HCT116 (cell line): ENCODE measurements around the gene DDB1. TPM values are rescaled to one million over a fixed set of nuclear protein-coding genes. Genes with fewer than 3 reads are reported as not detected.

Experiments used
- ATAC-seq: fragments of 200-7000 bp; cut with Tn5 transposase; 2 replicates; pipeline ENCODE4 v1.9.1; 2020; ENCODE audit warnings: mild to moderate bottlenecking, moderate library complexity
- BruUV-seq: library from RNA; stranded (reverse); fragments of 400-500 nt; replicated peaks from 2 replicates; lab custom pipeline; 2021; lab: Mats Ljungman, UMichigan
- CTCF ChIA-PET: fragments of 300-600 bp; sonication (Branson Sonifier 250); formaldehyde crosslinking; loops from one replicate; lab custom pipeline; 2021; ENCODE audit warnings: antibody characterized with exemption; lab: Charles Lee
- POLR2A ChIA-PET: fragments of 300-600, 350-600 bp; sonication (Branson Sonifier 250); formaldehyde crosslinking; loops from one replicate; lab custom pipeline; 2021; ENCODE audit warnings: antibody characterized with exemption; lab: Charles Lee
- RAD21 ChIA-PET, 2 experiments: fragments of 300-600 bp; sonication (Branson Sonifier 250); formaldehyde crosslinking; loops; one replicate each; lab custom pipeline; 2023; ENCODE audit warnings: low total read pairs in 2 of 2; ENCODE audit not compliant: uncharacterized antibody in 2 of 2, unreplicated experiment in 2 of 2, low non-redundant PET in 1 of 2; lab: Charles Lee
- DNase-seq: peaks from one replicate; pipeline ENCODE4 v3.0.0-alpha.2; 2010; ENCODE audit warnings: low read depth, low spot score
- H2AFZ ChIP-seq: fragments of 200-600 bp; shearing (Covaris generic), sonication (generic); 2 replicates; pipeline ENCODE4 v1.6.1; 2017; ENCODE audit warnings: low read depth, mixed run types, mixed read lengths, antibody characterized with exemption, low read length; ENCODE audit not compliant: poor library complexity, severe bottlenecking
- H3K27ac ChIP-seq: 2 replicates; pipeline ENCODE4 v1.5.1; 2012; ENCODE audit warnings: low read depth, low read length
- H3K27me3 ChIP-seq: fragments of 200-600 bp; sonication (generic); 2 replicates; pipeline ENCODE4 v1.6.1; 2016; ENCODE audit warnings: mixed run types, low read length, mixed read lengths; ENCODE audit not compliant: insufficient read depth
- H3K36me3 ChIP-seq, 2 experiments: fragments of 200-500 bp in 1 of 2; fragments of 200-600 bp in 1 of 2; sonication (Bioruptor generic) in 1 of 2; sonication (generic) in 1 of 2; 2 replicates each; pipeline versions ENCODE4 v1.5.1 to v1.6.1; 2014 to 2016; ENCODE audit warnings: low read length in 2 of 2, inconsistent platforms in 1 of 2, mixed read lengths in 1 of 2, mixed run types in 1 of 2; ENCODE audit not compliant: insufficient read depth in 2 of 2, control insufficient read depth in 1 of 2
- H3K4me1 ChIP-seq, 2 experiments: fragments of 200-600 bp in 1 of 2; sonication (generic) in 1 of 2; 2 replicates each; pipeline versions ENCODE4 v1.5.1 to v1.6.1; 2012 to 2017; ENCODE audit warnings: low read length in 2 of 2, inconsistent platforms in 1 of 2, mild to moderate bottlenecking in 1 of 2, mixed read lengths in 1 of 2, mixed run types in 1 of 2, moderate library complexity in 1 of 2; ENCODE audit not compliant: insufficient read depth in 2 of 2, control insufficient read depth in 1 of 2
- H3K4me2 ChIP-seq: fragments of 200-600 bp; sonication (generic); 2 replicates; pipeline ENCODE4 v1.6.1; 2017; ENCODE audit warnings: mixed run types, low read length, mixed read lengths
- H3K4me3 ChIP-seq, 2 experiments: fragments of 200-600 bp in 1 of 2; sonication (generic) in 1 of 2; replicated peaks in 1 of 2; 2 replicates each; pipeline ENCODE4 v1.5.1; 2011 to 2016; ENCODE audit warnings: low read length in 2 of 2, control low read depth in 1 of 2, low read depth in 1 of 2, mild to moderate bottlenecking in 1 of 2, mixed read lengths in 1 of 2, mixed run types in 1 of 2
- H3K79me2 ChIP-seq: fragments of 200-600 bp; sonication (generic); 2 replicates; pipeline ENCODE4 v1.6.1; 2017; ENCODE audit warnings: mild to moderate bottlenecking, mixed run types, low read length, moderate library complexity, mixed read lengths; ENCODE audit not compliant: insufficient read depth
- H3K9ac ChIP-seq: fragments of 200-600 bp; sonication (generic); 2 replicates; pipeline ENCODE4 v1.6.1; 2016; ENCODE audit warnings: low read length, mixed read lengths
- H3K9me2 ChIP-seq: fragments of 200-600 bp; sonication (generic), shearing (Covaris generic); 2 replicates; pipeline ENCODE4 v1.6.1; 2017; ENCODE audit warnings: mixed run types, mild to moderate bottlenecking, moderate library complexity; ENCODE audit not compliant: insufficient read depth
- H3K9me3 ChIP-seq, 2 experiments: fragments of 200-500 bp in 1 of 2; fragments of 200-600 bp in 1 of 2; sonication (Bioruptor generic) in 1 of 2; sonication (generic) in 1 of 2; 2 replicates each; pipeline ENCODE4 v1.6.1; 2014 to 2017; ENCODE audit warnings: low read length in 2 of 2, mixed read lengths in 2 of 2, inconsistent platforms in 1 of 2, low read depth in 1 of 2, mild to moderate bottlenecking in 1 of 2, mixed run types in 1 of 2, moderate library complexity in 1 of 2; ENCODE audit not compliant: control insufficient read depth in 1 of 2, insufficient read depth in 1 of 2
- H4K20me1 ChIP-seq: fragments of 200-600 bp; sonication (generic), shearing (Covaris generic); 2 replicates; pipeline ENCODE4 v1.6.1; 2017; ENCODE audit warnings: mixed run types, mild to moderate bottlenecking, moderate library complexity; ENCODE audit not compliant: insufficient read depth
- CBX3 ChIP-seq: IDR thresholded peaks from 2 replicates; pipeline ENCODE4 v1.6.1; 2012; ENCODE audit warnings: low read depth
- ELF1 ChIP-seq: IDR thresholded peaks from 2 replicates; pipeline ENCODE4 v1.6.1; 2012; ENCODE audit warnings: low read depth, borderline replicate concordance
- EZH2 ChIP-seq: fragments of 200-600 bp; sonication (generic); IDR thresholded peaks from 2 replicates; pipeline ENCODE4 v1.6.1; 2017; ENCODE audit warnings: antibody characterized with exemption, mixed run types
- FOSL1 ChIP-seq: IDR thresholded peaks from 2 replicates; pipeline ENCODE4 v1.6.1; 2012; ENCODE audit warnings: low read depth
- JUND ChIP-seq: IDR thresholded peaks from 2 replicates; pipeline ENCODE4 v1.6.1; 2012
- MAX ChIP-seq: IDR thresholded peaks from 2 replicates; pipeline ENCODE4 v1.6.1; 2012
- POLR2A ChIP-seq: IDR thresholded peaks from 2 replicates; pipeline ENCODE4 v1.7.0; 2011; ENCODE audit warnings: borderline replicate concordance; ENCODE audit not compliant: insufficient read depth, insufficient read length; ENCODE audit errors: extremely low read depth
- POLR2AphosphoS5 ChIP-seq: IDR thresholded peaks from 2 replicates; pipeline ENCODE4 v1.6.1; 2011; ENCODE audit warnings: mild to moderate bottlenecking, low read depth, low read length, moderate library complexity
- RAD21 ChIP-seq: IDR thresholded peaks from 2 replicates; pipeline ENCODE4 v1.6.1; 2012; ENCODE audit warnings: low read depth, mild to moderate bottlenecking
- REST ChIP-seq: IDR thresholded peaks from 2 replicates; pipeline ENCODE4 v1.6.1; 2012; ENCODE audit warnings: low read depth
- SIN3A ChIP-seq: IDR thresholded peaks from 2 replicates; pipeline ENCODE4 v1.6.1; 2012; ENCODE audit warnings: low read depth
- SP1 ChIP-seq: IDR thresholded peaks from 2 replicates; pipeline ENCODE4 v1.6.1; 2012; ENCODE audit warnings: low read depth
- SRF ChIP-seq: IDR thresholded peaks from 2 replicates; pipeline ENCODE4 v1.6.1; 2012; ENCODE audit warnings: low read depth
- YY1 ChIP-seq: IDR thresholded peaks from 2 replicates; pipeline ENCODE4 v1.6.1; 2011; ENCODE audit warnings: low read length, low read depth, moderate library complexity, mild to moderate bottlenecking; ENCODE audit not compliant: insufficient replicate concordance; ENCODE audit errors: extremely low read depth
- ZBTB33 ChIP-seq: IDR thresholded peaks from 2 replicates; pipeline ENCODE4 v1.6.1; 2011; ENCODE audit warnings: mild to moderate bottlenecking, low read length, moderate library complexity; ENCODE audit not compliant: insufficient replicate concordance; ENCODE audit errors: extremely low read depth
- ZFX ChIP-seq: fragments of 450-650 bp; IDR thresholded peaks from 2 replicates; pipeline ENCODE4 v1.6.1; 2017
- ZNF274 ChIP-seq: fragments of 200-500 bp; sonication (Bioruptor generic); IDR thresholded peaks from 2 replicates; pipeline ENCODE4 v1.6.1; 2014; ENCODE audit warnings: mild to moderate bottlenecking, low read depth, low read length, inconsistent platforms
- intact Hi-C: fragments of 100-400 bp; cut with micrococcal nuclease; formaldehyde crosslinking; loops from 2 replicates; pipeline ENCODE4 v1.10.0; 2022
- total RNA-seq: library from RNA; stranded (reverse); gene quantifications from one replicate; pipeline ENCODE4 v1.2.1, GENCODE V29; 2021; ENCODE audit not compliant: unreplicated experiment
- TF ChIP-seq, protein P1 (sequence below), 3 experiments: fragments of 200-600 bp in 1 of 3; sonication (generic) in 1 of 3; IDR thresholded peaks in 2 of 3; conservative IDR thresholded peaks in 1 of 3; 2 replicates each; pipeline ENCODE4 v1.5.1; 2012 to 2017; ENCODE audit warnings: low read depth in 2 of 3, low read length in 2 of 3, antibody characterized with exemption in 1 of 3, borderline replicate concordance in 1 of 3, control low read depth in 1 of 3, mild to moderate bottlenecking in 1 of 3, mixed read lengths in 1 of 3, mixed run types in 1 of 3, moderate library complexity in 1 of 3; ENCODE audit not compliant: insufficient read depth in 1 of 3
- TF ChIP-seq, protein P2 (sequence below): IDR thresholded peaks from 2 replicates; pipeline ENCODE4 v1.6.1; 2012

Gene DDB1
- total RNA-seq, 1 experiment from 2014 or later, result 269 TPM

GRCh38 chr11:61302550-61302949, 30.4 kb downstream of the DDB1 start:
- CTCF ChIA-PET, result no interaction called here
- no peak for TF ChIP-seq POLR2AphosphoS5
- TF ChIP-seq ELF1, result no peak
- no peak for TF ChIP-seq ZBTB33
- TF ChIP-seq SRF, result no peak
- TF ChIP-seq SIN3A, result no peak
- no peak for TF ChIP-seq RAD21
- TF ChIP-seq JUND, result no peak
- TF ChIP-seq, protein P1, sequence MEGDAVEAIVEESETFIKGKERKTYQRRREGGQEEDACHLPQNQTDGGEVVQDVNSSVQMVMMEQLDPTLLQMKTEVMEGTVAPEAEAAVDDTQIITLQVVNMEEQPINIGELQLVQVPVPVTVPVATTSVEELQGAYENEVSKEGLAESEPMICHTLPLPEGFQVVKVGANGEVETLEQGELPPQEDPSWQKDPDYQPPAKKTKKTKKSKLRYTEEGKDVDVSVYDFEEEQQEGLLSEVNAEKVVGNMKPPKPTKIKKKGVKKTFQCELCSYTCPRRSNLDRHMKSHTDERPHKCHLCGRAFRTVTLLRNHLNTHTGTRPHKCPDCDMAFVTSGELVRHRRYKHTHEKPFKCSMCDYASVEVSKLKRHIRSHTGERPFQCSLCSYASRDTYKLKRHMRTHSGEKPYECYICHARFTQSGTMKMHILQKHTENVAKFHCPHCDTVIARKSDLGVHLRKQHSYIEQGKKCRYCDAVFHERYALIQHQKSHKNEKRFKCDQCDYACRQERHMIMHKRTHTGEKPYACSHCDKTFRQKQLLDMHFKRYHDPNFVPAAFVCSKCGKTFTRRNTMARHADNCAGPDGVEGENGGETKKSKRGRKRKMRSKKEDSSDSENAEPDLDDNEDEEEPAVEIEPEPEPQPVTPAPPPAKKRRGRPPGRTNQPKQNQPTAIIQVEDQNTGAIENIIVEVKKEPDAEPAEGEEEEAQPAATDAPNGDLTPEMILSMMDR (IDR thresholded peaks at IDR 0.05 in 2 of 3, conservative IDR thresholded peaks at IDR 0.05 in 1 of 3; ENCODE audit: borderline replicate concordance in 1 of 3, insufficient read depth in 1 of 3, low read depth in 2 of 3, low read length in 2 of 3), result no peak
- no peak for TF ChIP-seq SP1
- TF ChIP-seq REST, result no peak
- no peak for TF ChIP-seq CBX3
- TF ChIP-seq, protein P2, sequence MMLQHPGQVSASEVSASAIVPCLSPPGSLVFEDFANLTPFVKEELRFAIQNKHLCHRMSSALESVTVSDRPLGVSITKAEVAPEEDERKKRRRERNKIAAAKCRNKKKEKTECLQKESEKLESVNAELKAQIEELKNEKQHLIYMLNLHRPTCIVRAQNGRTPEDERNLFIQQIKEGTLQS, result no peak
- TF ChIP-seq YY1, result no peak
- TF ChIP-seq POLR2A, result no peak
- TF ChIP-seq ZFX, result no peak
- TF ChIP-seq MAX, result no peak
- no peak for TF ChIP-seq ZNF274
- TF ChIP-seq EZH2, result no peak
- no peak for TF ChIP-seq FOSL1
- TF ChIP-seq, all 23 proteins: peak for 0
- BruUV-seq, result no TSS peak
- Histone ChIP-seq H3K4me1 (no peaks in the 10 kb centered on the region), H3K9me3 (no peaks in the 10 kb centered on the region), H3K36me3 (peaks cover 61 to 71% of the 10 kb centered on the region in 2 experiments), H3K4me2 (no peak overlapping the region), H3K27ac (no peak overlapping the region), H3K9me2 (no peaks in the 10 kb centered on the region), H2AFZ (no peak overlapping the region), H3K27me3 (no peaks in the 10 kb centered on the region), H3K79me2 (peaks cover 11% of the 10 kb centered on the region), H3K4me3 (no peak overlapping the region), H3K9ac (no peak overlapping the region), H4K20me1 (no peaks in the 10 kb centered on the region)
- RAD21 ChIA-PET, result no interaction called here
- ATAC-seq, result no peak
- intact Hi-C loops, result no loop called here
- no peak for DNase-seq
- POLR2A ChIA-PET, result no interaction called here
